ENCODE results near the gene KIAA1328.

GRCh38 chr18:36899289-36899688, 70.4 kb downstream of the KIAA1328 start:
- TF ChIP-seq, protein P1, sequence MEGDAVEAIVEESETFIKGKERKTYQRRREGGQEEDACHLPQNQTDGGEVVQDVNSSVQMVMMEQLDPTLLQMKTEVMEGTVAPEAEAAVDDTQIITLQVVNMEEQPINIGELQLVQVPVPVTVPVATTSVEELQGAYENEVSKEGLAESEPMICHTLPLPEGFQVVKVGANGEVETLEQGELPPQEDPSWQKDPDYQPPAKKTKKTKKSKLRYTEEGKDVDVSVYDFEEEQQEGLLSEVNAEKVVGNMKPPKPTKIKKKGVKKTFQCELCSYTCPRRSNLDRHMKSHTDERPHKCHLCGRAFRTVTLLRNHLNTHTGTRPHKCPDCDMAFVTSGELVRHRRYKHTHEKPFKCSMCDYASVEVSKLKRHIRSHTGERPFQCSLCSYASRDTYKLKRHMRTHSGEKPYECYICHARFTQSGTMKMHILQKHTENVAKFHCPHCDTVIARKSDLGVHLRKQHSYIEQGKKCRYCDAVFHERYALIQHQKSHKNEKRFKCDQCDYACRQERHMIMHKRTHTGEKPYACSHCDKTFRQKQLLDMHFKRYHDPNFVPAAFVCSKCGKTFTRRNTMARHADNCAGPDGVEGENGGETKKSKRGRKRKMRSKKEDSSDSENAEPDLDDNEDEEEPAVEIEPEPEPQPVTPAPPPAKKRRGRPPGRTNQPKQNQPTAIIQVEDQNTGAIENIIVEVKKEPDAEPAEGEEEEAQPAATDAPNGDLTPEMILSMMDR (IDR thresholded peaks at IDR 0.05), result peak in 4 of 6 experiments; percentile 30 to 63 (median 60)
- TF ChIP-seq POLR2A (IDR thresholded peaks at IDR 0.05), result no peak

Data from Peyer's patch (tissue), 4 donors.